GM12873 (cell line): ENCODE data around the gene USP9Y.

Source experiments
- CTCF ChIP-seq: IDR thresholded peaks from 2 replicates; pipeline ENCODE4 v1.5.1; 2012; ENCODE audit warnings: low read depth, mild to moderate bottlenecking, moderate library complexity, low read length, control low read depth; ENCODE audit not compliant: insufficient read depth; ENCODE audit errors: missing control alignments

USP9Y gene

GRCh38 chrY:12837550-12837949 is 136.5 kb downstream of the USP9Y start:
- no peak for TF ChIP-seq CTCF

GRCh38 chrY:12841368-12841767 is 140.3 kb downstream of the USP9Y start:
- no peak for TF ChIP-seq CTCF

- TF ChIP-seq CTCF = no peak
Observed at GRCh38 chrY:12846793-12847192, 145.8 kb downstream of the USP9Y start.

- TF ChIP-seq CTCF = no peak
Observed at GRCh38 chrY:12855791-12856275, 154.8 kb downstream of the USP9Y start.

- TF ChIP-seq CTCF = no peak
Observed at GRCh38 chrY:12867960-12868359, 166.9 kb downstream of the USP9Y start.

GRCh38 chrY:12896973-12897372 is 195.9 kb downstream of the USP9Y start:
- TF ChIP-seq CTCF = no peak

GRCh38 chrY:12898604-12899003 is 197.6 kb downstream of the USP9Y start:
- no peak for TF ChIP-seq CTCF
